HCT116 (cell line): ENCODE results near the gene VPS11. TPM values are rescaled to one million over a fixed set of nuclear protein-coding genes. Genes with fewer than 3 reads are reported as not detected.

ENCODE experiments used
- ATAC-seq: fragments of 200-7000 bp; cut with Tn5 transposase; 2 replicates; pipeline ENCODE4 v1.9.1; 2020; ENCODE audit warnings: mild to moderate bottlenecking, moderate library complexity
- BruUV-seq: library from RNA; stranded (reverse); fragments of 400-500 nt; replicated peaks from 2 replicates; lab custom pipeline; 2021; lab: Mats Ljungman, UMichigan
- CTCF ChIA-PET: fragments of 300-600 bp; sonication (Branson Sonifier 250); formaldehyde crosslinking; loops from one replicate; lab custom pipeline; 2021; ENCODE audit warnings: antibody characterized with exemption; lab: Charles Lee
- POLR2A ChIA-PET: fragments of 300-600, 350-600 bp; sonication (Branson Sonifier 250); formaldehyde crosslinking; loops from one replicate; lab custom pipeline; 2021; ENCODE audit warnings: antibody characterized with exemption; lab: Charles Lee
- RAD21 ChIA-PET, 2 experiments: fragments of 300-600 bp; sonication (Branson Sonifier 250); formaldehyde crosslinking; loops; one replicate each; lab custom pipeline; 2023; ENCODE audit warnings: low total read pairs in 2 of 2; ENCODE audit not compliant: uncharacterized antibody in 2 of 2, unreplicated experiment in 2 of 2, low non-redundant PET in 1 of 2; lab: Charles Lee
- DNase-seq: peaks from one replicate; pipeline ENCODE4 v3.0.0-alpha.2; 2010; ENCODE audit warnings: low read depth, low spot score
- H2AFZ ChIP-seq: fragments of 200-600 bp; shearing (Covaris generic), sonication (generic); 2 replicates; pipeline ENCODE4 v1.6.1; 2017; ENCODE audit warnings: low read depth, mixed run types, mixed read lengths, antibody characterized with exemption, low read length; ENCODE audit not compliant: poor library complexity, severe bottlenecking
- H3K27ac ChIP-seq: 2 replicates; pipeline ENCODE4 v1.5.1; 2012; ENCODE audit warnings: low read depth, low read length
- H3K27me3 ChIP-seq: fragments of 200-600 bp; sonication (generic); 2 replicates; pipeline ENCODE4 v1.6.1; 2016; ENCODE audit warnings: mixed run types, low read length, mixed read lengths; ENCODE audit not compliant: insufficient read depth
- H3K36me3 ChIP-seq, 2 experiments: fragments of 200-500 bp in 1 of 2; fragments of 200-600 bp in 1 of 2; sonication (Bioruptor generic) in 1 of 2; sonication (generic) in 1 of 2; 2 replicates each; pipeline versions ENCODE4 v1.5.1 to v1.6.1; 2014 to 2016; ENCODE audit warnings: low read length in 2 of 2, inconsistent platforms in 1 of 2, mixed read lengths in 1 of 2, mixed run types in 1 of 2; ENCODE audit not compliant: insufficient read depth in 2 of 2, control insufficient read depth in 1 of 2
- H3K4me1 ChIP-seq, 2 experiments: fragments of 200-600 bp in 1 of 2; sonication (generic) in 1 of 2; 2 replicates each; pipeline versions ENCODE4 v1.5.1 to v1.6.1; 2012 to 2017; ENCODE audit warnings: low read length in 2 of 2, inconsistent platforms in 1 of 2, mild to moderate bottlenecking in 1 of 2, mixed read lengths in 1 of 2, mixed run types in 1 of 2, moderate library complexity in 1 of 2; ENCODE audit not compliant: insufficient read depth in 2 of 2, control insufficient read depth in 1 of 2
- H3K4me2 ChIP-seq: fragments of 200-600 bp; sonication (generic); 2 replicates; pipeline ENCODE4 v1.6.1; 2017; ENCODE audit warnings: mixed run types, low read length, mixed read lengths
- H3K4me3 ChIP-seq, 2 experiments: fragments of 200-600 bp in 1 of 2; sonication (generic) in 1 of 2; replicated peaks in 1 of 2; 2 replicates each; pipeline ENCODE4 v1.5.1; 2011 to 2016; ENCODE audit warnings: low read length in 2 of 2, control low read depth in 1 of 2, low read depth in 1 of 2, mild to moderate bottlenecking in 1 of 2, mixed read lengths in 1 of 2, mixed run types in 1 of 2
- H3K79me2 ChIP-seq: fragments of 200-600 bp; sonication (generic); 2 replicates; pipeline ENCODE4 v1.6.1; 2017; ENCODE audit warnings: mild to moderate bottlenecking, mixed run types, low read length, moderate library complexity, mixed read lengths; ENCODE audit not compliant: insufficient read depth
- H3K9ac ChIP-seq: fragments of 200-600 bp; sonication (generic); 2 replicates; pipeline ENCODE4 v1.6.1; 2016; ENCODE audit warnings: low read length, mixed read lengths
- H3K9me2 ChIP-seq: fragments of 200-600 bp; sonication (generic), shearing (Covaris generic); 2 replicates; pipeline ENCODE4 v1.6.1; 2017; ENCODE audit warnings: mixed run types, mild to moderate bottlenecking, moderate library complexity; ENCODE audit not compliant: insufficient read depth
- H3K9me3 ChIP-seq, 2 experiments: fragments of 200-500 bp in 1 of 2; fragments of 200-600 bp in 1 of 2; sonication (Bioruptor generic) in 1 of 2; sonication (generic) in 1 of 2; 2 replicates each; pipeline ENCODE4 v1.6.1; 2014 to 2017; ENCODE audit warnings: low read length in 2 of 2, mixed read lengths in 2 of 2, inconsistent platforms in 1 of 2, low read depth in 1 of 2, mild to moderate bottlenecking in 1 of 2, mixed run types in 1 of 2, moderate library complexity in 1 of 2; ENCODE audit not compliant: control insufficient read depth in 1 of 2, insufficient read depth in 1 of 2
- H4K20me1 ChIP-seq: fragments of 200-600 bp; sonication (generic), shearing (Covaris generic); 2 replicates; pipeline ENCODE4 v1.6.1; 2017; ENCODE audit warnings: mixed run types, mild to moderate bottlenecking, moderate library complexity; ENCODE audit not compliant: insufficient read depth
- CBX3 ChIP-seq: IDR thresholded peaks from 2 replicates; pipeline ENCODE4 v1.6.1; 2012; ENCODE audit warnings: low read depth
- EGR1 ChIP-seq: IDR thresholded peaks from 2 replicates; pipeline ENCODE4 v1.6.1; 2012; ENCODE audit warnings: low read depth
- FOSL1 ChIP-seq: IDR thresholded peaks from 2 replicates; pipeline ENCODE4 v1.6.1; 2012; ENCODE audit warnings: low read depth
- RAD21 ChIP-seq: IDR thresholded peaks from 2 replicates; pipeline ENCODE4 v1.6.1; 2012; ENCODE audit warnings: low read depth, mild to moderate bottlenecking
- SP1 ChIP-seq: IDR thresholded peaks from 2 replicates; pipeline ENCODE4 v1.6.1; 2012; ENCODE audit warnings: low read depth
- ZNF274 ChIP-seq: fragments of 200-500 bp; sonication (Bioruptor generic); IDR thresholded peaks from 2 replicates; pipeline ENCODE4 v1.6.1; 2014; ENCODE audit warnings: mild to moderate bottlenecking, low read depth, low read length, inconsistent platforms
- intact Hi-C: fragments of 100-400 bp; cut with micrococcal nuclease; formaldehyde crosslinking; loops from 2 replicates; pipeline ENCODE4 v1.10.0; 2022
- total RNA-seq: library from RNA; stranded (reverse); gene quantifications from one replicate; pipeline ENCODE4 v1.2.1, GENCODE V29; 2021; ENCODE audit not compliant: unreplicated experiment
- TF ChIP-seq, protein P1 (sequence below): IDR thresholded peaks from 2 replicates; pipeline ENCODE4 v1.6.1; 2012
- TF ChIP-seq, protein P2 (sequence below), 3 experiments: fragments of 200-600 bp in 1 of 3; sonication (generic) in 1 of 3; IDR thresholded peaks in 2 of 3; conservative IDR thresholded peaks in 1 of 3; 2 replicates each; pipeline ENCODE4 v1.5.1; 2012 to 2017; ENCODE audit warnings: low read depth in 2 of 3, low read length in 2 of 3, antibody characterized with exemption in 1 of 3, borderline replicate concordance in 1 of 3, control low read depth in 1 of 3, mild to moderate bottlenecking in 1 of 3, mixed read lengths in 1 of 3, mixed run types in 1 of 3, moderate library complexity in 1 of 3; ENCODE audit not compliant: insufficient read depth in 1 of 3

VPS11 gene
- total RNA-seq, 1 experiment from 2014 or later: 20.4 TPM

DNA sequence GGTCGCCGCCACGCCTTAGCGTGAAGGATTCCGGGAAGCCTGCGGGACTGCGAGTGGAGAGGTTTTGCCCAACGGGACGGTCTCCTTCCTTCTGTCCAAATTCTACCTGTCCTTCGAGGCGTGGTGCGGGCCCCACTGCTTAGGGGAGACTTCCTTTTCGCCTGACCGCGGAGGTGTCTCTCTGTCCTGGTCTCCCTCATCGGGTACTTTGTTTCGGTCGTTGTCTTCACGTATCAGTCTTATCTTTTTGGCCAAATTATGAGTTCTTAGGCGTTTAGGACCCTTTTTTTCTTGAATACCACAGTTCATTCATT is 54.1 kb downstream of the VPS11 start:
- no peaks in the 10 kb centered on the region; a peak in 1 of 4 replicates for H3K36me3 ChIP-seq
- no peaks in the 10 kb centered on the region for H3K9me2 ChIP-seq
- intact Hi-C loops: no loop called here
- ChIA-PET POLR2A (interaction anchor here (0.6 to 2.5 kb wide), 11 partner anchors 10 to 234 kb away, joined by 3 to 14 read pairs (median 5); partner anchors contain the start of genes C2CD2L, DPAGT1 and HMBS), CTCF (interaction anchor here (1.1 to 1.9 kb wide), 3 partner anchors 13 to 47 kb away, joined by 4 to 6 read pairs (median 5); partner anchors contain the start of genes HMBS and NLRX1)
- H3K27me3 ChIP-seq: no peaks in the 10 kb centered on the region
- no peak overlapping the region for H2AFZ ChIP-seq
- H3K9ac ChIP-seq: peak overlapping the region; percentile 87
- no peaks in the 10 kb centered on the region for H4K20me1 ChIP-seq
- peak overlapping the region; percentile 97 to 99 for H3K4me3 ChIP-seq
- TF ChIP-seq RAD21 (no peak), FOSL1 (no peak), ZNF274 (no peak), SP1 (no peak), CBX3 (no peak), EGR1 (no peak)
- TF ChIP-seq, protein P1, sequence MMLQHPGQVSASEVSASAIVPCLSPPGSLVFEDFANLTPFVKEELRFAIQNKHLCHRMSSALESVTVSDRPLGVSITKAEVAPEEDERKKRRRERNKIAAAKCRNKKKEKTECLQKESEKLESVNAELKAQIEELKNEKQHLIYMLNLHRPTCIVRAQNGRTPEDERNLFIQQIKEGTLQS: no peak
- TF ChIP-seq, protein P2, sequence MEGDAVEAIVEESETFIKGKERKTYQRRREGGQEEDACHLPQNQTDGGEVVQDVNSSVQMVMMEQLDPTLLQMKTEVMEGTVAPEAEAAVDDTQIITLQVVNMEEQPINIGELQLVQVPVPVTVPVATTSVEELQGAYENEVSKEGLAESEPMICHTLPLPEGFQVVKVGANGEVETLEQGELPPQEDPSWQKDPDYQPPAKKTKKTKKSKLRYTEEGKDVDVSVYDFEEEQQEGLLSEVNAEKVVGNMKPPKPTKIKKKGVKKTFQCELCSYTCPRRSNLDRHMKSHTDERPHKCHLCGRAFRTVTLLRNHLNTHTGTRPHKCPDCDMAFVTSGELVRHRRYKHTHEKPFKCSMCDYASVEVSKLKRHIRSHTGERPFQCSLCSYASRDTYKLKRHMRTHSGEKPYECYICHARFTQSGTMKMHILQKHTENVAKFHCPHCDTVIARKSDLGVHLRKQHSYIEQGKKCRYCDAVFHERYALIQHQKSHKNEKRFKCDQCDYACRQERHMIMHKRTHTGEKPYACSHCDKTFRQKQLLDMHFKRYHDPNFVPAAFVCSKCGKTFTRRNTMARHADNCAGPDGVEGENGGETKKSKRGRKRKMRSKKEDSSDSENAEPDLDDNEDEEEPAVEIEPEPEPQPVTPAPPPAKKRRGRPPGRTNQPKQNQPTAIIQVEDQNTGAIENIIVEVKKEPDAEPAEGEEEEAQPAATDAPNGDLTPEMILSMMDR (IDR thresholded peaks at IDR 0.05 in 2 of 3, conservative IDR thresholded peaks at IDR 0.05 in 1 of 3; ENCODE audit: borderline replicate concordance in 1 of 3, insufficient read depth in 1 of 3, low read depth in 2 of 3, low read length in 2 of 3): no peak
- TF ChIP-seq, all 23 proteins: peak for 0
- Histone ChIP-seq H3K27ac (peak overlapping the region; percentile 62), H3K9me3 (no peaks in the 10 kb centered on the region), H3K79me2 (peaks cover 25% of the 10 kb centered on the region), H3K4me1 (peaks cover 20 to 35% of the 10 kb centered on the region in 2 experiments), H3K4me2 (peak overlapping the region; percentile 87)
- BruUV-seq: TSS peak; percentile 79
- RAD21 ChIA-PET: interaction anchor here in 1 of 2 experiments (0.6 kb wide), 1 partner anchor 20 kb away, joined by 4 read pairs; the partner anchor contains the start of gene DPAGT1
- no peak for ATAC-seq
- no peak for DNase-seq
